Endothelial cell of umbilical vein (primary cell): ENCODE measurements around the gene SFTPA2. TPM values are rescaled to one million over a fixed set of nuclear protein-coding genes. Genes with fewer than 3 reads are reported as not detected.
"Not testable (repeated sequence)": the region's sequence is repeated elsewhere in the genome, so short reads cannot be mapped to it uniquely, and the experiment has no call there.

ENCODE experiments used
- BruUV-seq: library from RNA; stranded (reverse); fragments of 400-500 nt; replicated peaks from 2 replicates; lab custom pipeline; 2021; lab: Mats Ljungman, UMichigan
- CTCF ChIA-PET: fragments of 300-600, 350-600 bp; sonication (Branson Sonifier 250); formaldehyde crosslinking; loops from one replicate; lab custom pipeline; 2021; ENCODE audit warnings: antibody characterized with exemption, inconsistent platforms; lab: Charles Lee
- POLR2A ChIA-PET: fragments of 300-600, 350-600 bp; sonication (Branson Sonifier 250); formaldehyde crosslinking; loops from one replicate; lab custom pipeline; 2021; ENCODE audit warnings: antibody characterized with exemption, inconsistent platforms; lab: Charles Lee
- DNase-seq: peaks from one replicate; pipeline ENCODE4 v3.0.0-alpha.2; 2011; ENCODE audit warnings: low read depth, low spot score
- FAIRE-seq: peaks from 2 replicates; lab custom pipeline; 2011; peaks lifted over from hg19 to GRCh38; lab: Jason Lieb, UNC
- H2AFZ ChIP-seq: 2 replicates; pipeline ENCODE4 v1.6.0; 2012; ENCODE audit warnings: low read depth, low read length, control low read depth, inconsistent platforms
- H3K27ac ChIP-seq: 2 replicates; pipeline ENCODE4 v1.5.1; 2011; ENCODE audit warnings: low read depth, mild to moderate bottlenecking, control low read depth, low read length, moderate library complexity; ENCODE audit not compliant: insufficient read depth
- H3K27me3 ChIP-seq, 2 experiments: 2 replicates each; pipeline versions ENCODE4 v1.6.0 to v1.6.1; 2011; ENCODE audit warnings: low read length in 2 of 2, mixed read lengths in 1 of 2; ENCODE audit not compliant: control insufficient read depth in 2 of 2, insufficient read depth in 2 of 2
- H3K36me3 ChIP-seq, 2 experiments: 2 replicates in 1 of 2; 3 replicates in 1 of 2; pipeline ENCODE4 v1.5.1; 2011; ENCODE audit warnings: low read length in 2 of 2, mild to moderate bottlenecking in 1 of 2, moderate library complexity in 1 of 2; ENCODE audit not compliant: control insufficient read depth in 2 of 2, insufficient read depth in 2 of 2; ENCODE audit errors: extremely low read depth in 1 of 2
- H3K4me1 ChIP-seq: 3 replicates; pipeline ENCODE4 v1.5.1; 2011; ENCODE audit warnings: mild to moderate bottlenecking, low read length; ENCODE audit not compliant: control insufficient read depth, insufficient read depth; ENCODE audit errors: extremely low read depth
- H3K4me2 ChIP-seq: 2 replicates; pipeline ENCODE4 v1.6.1; 2011; ENCODE audit warnings: low read length, control low read depth, mixed read lengths; ENCODE audit not compliant: insufficient read depth
- H3K4me3 ChIP-seq, 3 experiments: fragments of 200-600 bp in 1 of 3; sonication (generic), shearing (Covaris generic) in 1 of 3; replicated peaks in 1 of 3; 2 replicates each; pipeline ENCODE4 v1.5.1; 2011 to 2016; ENCODE audit warnings: control low read depth in 3 of 3, low read length in 3 of 3, mild to moderate bottlenecking in 2 of 3, inconsistent platforms in 1 of 3, low read depth in 1 of 3, moderate library complexity in 1 of 3; ENCODE audit not compliant: insufficient read depth in 1 of 3
- H3K79me2 ChIP-seq: 2 replicates; pipeline ENCODE4 v1.6.0; 2012; ENCODE audit warnings: low read length, inconsistent platforms; ENCODE audit not compliant: control insufficient read depth, insufficient read depth
- H3K9ac ChIP-seq: replicated peaks from 2 replicates; pipeline ENCODE3; 2011; ENCODE audit warnings: low read length, control low read depth; ENCODE audit not compliant: insufficient read depth; ENCODE audit errors: extremely low read depth
- H3K9me1 ChIP-seq: replicated peaks from 3 replicates; pipeline ENCODE4 v1.6.0; 2011; ENCODE audit warnings: mild to moderate bottlenecking, low read length; ENCODE audit not compliant: control insufficient read depth, insufficient read depth; ENCODE audit errors: extremely low read depth
- H3K9me3 ChIP-seq: replicated peaks from 2 replicates; pipeline ENCODE4 v1.5.1; 2012; ENCODE audit warnings: low read length, inconsistent platforms; ENCODE audit not compliant: control insufficient read depth, insufficient read depth
- H4K20me1 ChIP-seq: replicated peaks from 2 replicates; pipeline ENCODE3; 2011; ENCODE audit warnings: mild to moderate bottlenecking, low read length; ENCODE audit not compliant: control insufficient read depth, insufficient read depth; ENCODE audit errors: extremely low read depth
- EZH2 ChIP-seq: IDR thresholded peaks from 2 replicates; pipeline ENCODE4 v1.6.1; 2012; ENCODE audit warnings: borderline replicate concordance, low read depth, mild to moderate bottlenecking, moderate library complexity, low read length, inconsistent platforms; ENCODE audit not compliant: severe bottlenecking
- GATA2 ChIP-seq: IDR thresholded peaks from 2 replicates; pipeline ENCODE4 v1.7.0; 2011; ENCODE audit warnings: low read depth, mild to moderate bottlenecking, moderate library complexity, mixed read lengths, low read length; ENCODE audit not compliant: insufficient read length, insufficient read depth
- JUN ChIP-seq: IDR thresholded peaks from 2 replicates; pipeline ENCODE4 v1.6.1; 2011; ENCODE audit warnings: borderline replicate concordance, low read depth; ENCODE audit not compliant: insufficient read length, insufficient read depth
- POLR2A ChIP-seq: IDR thresholded peaks from 2 replicates; pipeline ENCODE4 v1.6.1; 2012; ENCODE audit warnings: low read depth, mild to moderate bottlenecking, control low read depth, low read length
- POLR2AphosphoS5 ChIP-seq: IDR thresholded peaks from 2 replicates; pipeline ENCODE4 v1.6.1; 2012; ENCODE audit warnings: low read depth, mild to moderate bottlenecking, control low read depth, low read length, moderate library complexity; ENCODE audit not compliant: insufficient read depth
- dilution Hi-C: fragments of 300-500 bp; cut with MboI; formaldehyde crosslinking; loops from one replicate; pipeline ENCODE4 v1.15.0; 2019; ENCODE audit warnings: low sequenced_read_pairs; ENCODE audit not compliant: extremely low pct_ligation_motif_present
- intact Hi-C: fragments of 100-400 bp; cut with micrococcal nuclease; formaldehyde crosslinking; loops from one replicate; pipeline ENCODE4 v1.10.0; 2022
- polyA plus RNA-seq, 4 experiments: library from polyadenylated mRNA; depleted of rRNA in 3 of 4; stranded (reverse) in 3 of 4; unstranded in 1 of 4; fragments of >200 nt; gene quantifications; 2 replicates each; pipeline versions ENCODE4 v1.2.1 to v1.2.3, GENCODE V29; 2011 to 2012; ENCODE audit warnings: missing spikeins in 1 of 4
- total RNA-seq: library from RNA; stranded (reverse); gene quantifications from 2 replicates; pipeline ENCODE4 v1.2.3, GENCODE V29; 2021

SFTPA2 gene
- total and polyA plus RNA-seq, 2 donors (not counting 3 experiments of a cell fraction or from before 2014, with no cell fraction given): not detected

DNA sequence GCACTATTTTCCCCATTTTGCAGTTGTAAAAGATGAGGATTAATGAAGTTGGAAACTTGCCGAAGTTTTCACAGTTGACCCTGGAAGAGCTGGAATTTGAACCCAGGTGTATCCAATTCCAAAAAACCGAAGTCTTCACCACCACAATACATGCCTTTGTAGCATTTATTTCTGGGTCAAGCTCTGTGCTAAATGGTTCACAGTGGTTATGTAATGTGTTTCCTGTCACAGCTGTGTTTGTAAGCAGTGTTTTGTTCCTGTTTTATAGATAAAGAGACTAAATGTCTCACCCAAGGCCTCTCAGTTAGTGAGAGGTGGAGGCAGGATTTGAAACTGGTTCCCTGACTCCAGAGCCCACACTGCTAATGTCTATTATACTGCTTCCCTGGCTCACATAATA is 17.6 kb downstream of the SFTPA2 start:
- intact Hi-C loops: no loop called here
- no peak overlapping the region for H2AFZ ChIP-seq
- no peaks in the 10 kb centered on the region for H3K9me3 ChIP-seq
- CTCF ChIA-PET: no interaction called here
- no peaks in the 10 kb centered on the region for H3K36me3 ChIP-seq
- no TSS peak for BruUV-seq
- H4K20me1 ChIP-seq: no peaks in the 10 kb centered on the region
- H3K27ac ChIP-seq: no peak overlapping the region
- DNase-seq (no peak), FAIRE-seq (no peak)
- no peaks in the 10 kb centered on the region for H3K4me1 ChIP-seq
- POLR2A ChIA-PET: no interaction called here
- dilution Hi-C loops: no loop called here
- no peak overlapping the region for H3K4me3 ChIP-seq
- H3K27me3 ChIP-seq: no peaks in the 10 kb centered on the region
- H3K9ac ChIP-seq: no peak overlapping the region
- no peaks in the 10 kb centered on the region for H3K79me2 ChIP-seq
- TF ChIP-seq POLR2AphosphoS5 (no peak), GATA2 (no peak), EZH2 (no peak), JUN (no peak), POLR2A (no peak)
- no peak overlapping the region for H3K4me2 ChIP-seq
- no peaks in the 10 kb centered on the region for H3K9me1 ChIP-seq

DNA sequence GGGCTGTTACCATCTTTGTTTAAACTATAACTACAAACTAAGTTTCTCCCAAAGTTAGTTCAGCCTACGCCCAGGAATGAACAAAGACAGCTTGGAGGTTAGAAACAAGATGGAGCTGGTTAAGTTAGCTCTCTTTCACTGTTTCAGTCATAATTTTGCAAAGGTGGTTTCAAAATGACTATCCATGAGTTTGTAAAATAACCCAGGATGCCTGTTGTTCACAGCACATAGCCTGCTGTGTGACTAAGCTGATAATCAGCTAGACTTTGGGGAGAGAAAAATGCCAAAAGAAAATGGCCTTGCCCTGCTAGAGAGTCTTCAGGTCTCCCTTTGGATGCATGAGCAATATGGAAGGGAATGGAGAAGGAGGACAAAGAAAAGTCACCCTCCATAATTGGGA is 19.3 kb downstream of the SFTPA2 start:
- H3K9ac ChIP-seq, H3K4me2 ChIP-seq, CTCF ChIA-PET, POLR2A ChIA-PET, intact Hi-C loops, DNase-seq, H3K36me3 ChIP-seq, H3K27ac ChIP-seq, FAIRE-seq, H3K79me2 ChIP-seq, H3K9me1 ChIP-seq, H3K4me3 ChIP-seq, H3K27me3 ChIP-seq, H3K9me3 ChIP-seq, BruUV-seq, dilution Hi-C loops, H2AFZ ChIP-seq, H4K20me1 ChIP-seq, H3K4me1 ChIP-seq: not testable (repeated sequence)

DNA sequence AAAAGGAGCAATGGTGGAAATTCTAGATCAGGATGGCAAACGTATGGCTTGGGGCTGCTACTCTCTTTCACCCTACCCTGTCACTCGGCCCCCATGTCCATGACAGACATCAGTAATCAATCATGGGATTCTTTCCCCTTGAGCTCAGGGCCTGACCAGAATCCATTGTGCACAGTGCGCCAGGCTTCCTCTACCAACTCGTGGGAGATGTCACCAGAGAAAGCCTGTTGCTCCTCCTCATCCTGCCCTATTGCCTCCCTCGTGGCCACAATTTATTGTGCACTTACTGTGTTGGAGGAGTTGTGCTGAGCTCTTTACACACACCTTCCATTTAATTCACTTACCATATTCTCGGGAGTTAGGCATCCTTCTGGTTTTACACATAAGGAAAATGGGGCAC is 21.9 kb downstream of the SFTPA2 start:
- H3K9me3 ChIP-seq, H2AFZ ChIP-seq, H3K4me3 ChIP-seq, FAIRE-seq, H3K9me1 ChIP-seq, H3K9ac ChIP-seq, H3K4me2 ChIP-seq, H3K27ac ChIP-seq, DNase-seq, H4K20me1 ChIP-seq, BruUV-seq, intact Hi-C loops, POLR2A ChIA-PET, H3K79me2 ChIP-seq, dilution Hi-C loops, H3K4me1 ChIP-seq, H3K36me3 ChIP-seq, H3K27me3 ChIP-seq: not testable (repeated sequence)
- CTCF ChIA-PET: interaction anchor here (0.6 to 2.9 kb wide), 6 partner anchors 12 to 580 kb away, joined by 3 to 45 read pairs (median 4); no protein-coding TSS in a partner anchor

DNA sequence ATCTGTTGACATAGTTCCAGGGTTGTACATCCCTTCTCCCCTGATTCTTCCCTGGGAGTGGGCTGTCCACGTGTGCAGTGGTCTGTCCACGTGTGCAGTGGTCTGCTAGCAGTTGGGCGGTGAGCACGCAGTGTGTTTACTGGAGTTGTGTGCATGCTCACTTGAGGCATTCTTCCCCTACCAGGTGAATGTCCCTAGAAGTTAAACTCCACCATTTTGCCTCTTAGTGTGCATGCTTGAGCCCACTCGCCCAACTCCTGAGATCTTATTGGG is 26.4 kb downstream of the SFTPA2 start:
- H4K20me1 ChIP-seq, CTCF ChIA-PET, intact Hi-C loops, H3K4me2 ChIP-seq, H3K27ac ChIP-seq, H3K9me3 ChIP-seq, H3K36me3 ChIP-seq, H3K9me1 ChIP-seq, H3K4me1 ChIP-seq, H3K4me3 ChIP-seq, H3K79me2 ChIP-seq, H2AFZ ChIP-seq, FAIRE-seq, H3K9ac ChIP-seq, DNase-seq, dilution Hi-C loops, H3K27me3 ChIP-seq, BruUV-seq: not testable (repeated sequence)
- POLR2A ChIA-PET: interaction anchor here (0.6 kb wide), 1 partner anchor 666 kb away, joined by 6 read pairs; no protein-coding TSS in a partner anchor
